OCI-LY3 (cell line): ENCODE measurements around the gene SUCLA2.

Experiments used
- CTCF ChIP-seq: fragments of 200-600, 300-600 bp; sonication (generic); IDR thresholded peaks from 2 replicates; pipeline ENCODE4 v1.5.1; 2014; ENCODE audit warnings: antibody characterized with exemption, low read length, low read depth
- EZH2phosphoT487 ChIP-seq: fragments of 200-600 bp; shearing (Covaris generic); IDR thresholded peaks from 2 replicates; pipeline ENCODE4 v1.6.1; 2018; ENCODE audit warnings: antibody characterized with exemption, mixed run types, low read depth

- TF ChIP-seq CTCF (no peak), EZH2phosphoT487 (no peak)
Observed at GRCh38 chr13:47904241-47904640, 96.8 kb downstream of the SUCLA2 start.
